A673 (cell line): ENCODE results near the gene NEDD9.

ENCODE experiments used
- CTCF ChIP-seq: fragments of 300-800, 200-600 bp; sonication (generic); conservative IDR thresholded peaks from 2 replicates; pipeline ENCODE4 v1.5.1; 2017; ENCODE audit warnings: low read depth, mild to moderate bottlenecking, antibody characterized with exemption, low read length, moderate library complexity, mixed read lengths
- EZH2 ChIP-seq: fragments of 200-600 bp; sonication (generic); IDR thresholded peaks from 2 replicates; pipeline ENCODE4 v1.6.1; 2017; ENCODE audit warnings: borderline replicate concordance, low read depth, mild to moderate bottlenecking, mixed read lengths, antibody characterized with exemption, low read length; ENCODE audit not compliant: poor library complexity, severe bottlenecking

DNA sequence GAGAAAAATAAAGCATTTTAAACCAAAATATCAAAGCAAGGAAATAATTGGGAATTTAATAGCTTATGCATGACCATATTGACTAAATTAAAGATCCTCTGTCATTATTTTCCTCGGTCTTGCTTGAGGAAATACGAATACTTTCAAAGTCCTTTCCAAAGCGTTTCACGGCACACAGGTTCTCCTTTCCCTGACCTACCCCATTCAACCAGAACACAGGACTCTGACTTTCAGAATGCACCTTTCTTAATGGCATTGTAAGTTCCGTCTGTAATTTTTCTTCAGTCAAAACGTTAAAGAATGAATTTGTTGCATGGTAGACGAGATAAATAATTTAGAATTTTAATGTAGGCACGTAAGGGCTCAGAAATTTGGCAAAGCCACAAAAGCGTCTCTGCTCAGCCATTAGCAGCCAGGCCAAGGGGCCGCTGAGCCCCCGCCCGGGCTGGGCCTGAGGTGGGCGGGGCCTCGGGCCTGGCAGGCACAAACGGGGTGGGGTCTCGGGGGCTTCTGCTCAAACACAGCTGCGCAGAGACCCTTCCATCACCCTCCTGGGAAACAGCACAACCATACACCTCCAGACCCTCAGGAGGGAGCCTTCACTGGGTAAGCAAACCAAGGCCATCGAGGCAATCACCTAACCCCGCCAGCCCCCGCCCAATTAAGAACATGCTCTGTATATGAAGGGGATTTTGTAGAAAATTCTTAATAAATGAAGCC lies 3.4 kb downstream of the NEDD9 start:
- TF ChIP-seq CTCF (no peak), EZH2 (no peak)
